PC-3 (cell line): Measurements from ENCODE around the gene BIRC7. TPM values are rescaled to one million over a fixed set of nuclear protein-coding genes. Genes with fewer than 3 reads are reported as not detected.
A peak's percentile ranks its signal among the peaks of the same experiment; 100 is the strongest.

ENCODE experiments used
- ATAC-seq: fragments of 200-7000 bp; cut with Tn5 transposase; 2 replicates; pipeline ENCODE4 v1.9.1; 2020; ENCODE audit warnings: mild to moderate bottlenecking, moderate library complexity
- Bru-seq: library from RNA; stranded (reverse); fragments of 400-500 nt; gene quantifications from one replicate; lab custom pipeline; 2021; lab: Mats Ljungman, UMichigan
- BruChase-seq, 2 experiments: library from RNA; stranded (reverse); fragments of 400-500 nt; gene quantifications; one replicate each; lab custom pipeline; 2021; lab: Mats Ljungman, UMichigan
- BruUV-seq: library from RNA; stranded (reverse); fragments of 400-500 nt; replicated peaks from 2 replicates; lab custom pipeline; 2021; lab: Mats Ljungman, UMichigan
- CTCF ChIA-PET: fragments of 300-600 bp; sonication (Branson Sonifier 250); formaldehyde crosslinking; loops from one replicate; lab custom pipeline; 2022; ENCODE audit warnings: antibody characterized with exemption; lab: Charles Lee
- POLR2A ChIA-PET: fragments of 300-600 bp; sonication (Branson Sonifier 250); formaldehyde crosslinking; loops from one replicate; lab custom pipeline; 2022; ENCODE audit warnings: antibody characterized with exemption; ENCODE audit not compliant: unreplicated experiment; lab: Charles Lee
- DNase-seq: peaks from one replicate; pipeline ENCODE4 v3.0.0-alpha.2; 2015
- H2AFZ ChIP-seq: fragments of 300-600 bp; sonication (generic); 2 replicates; pipeline ENCODE4 v1.6.0; 2016; ENCODE audit warnings: antibody characterized with exemption, low read length
- H3F3A ChIP-seq: fragments of 300-600 bp; sonication (generic); one replicate; pipeline ENCODE4 v1.6.0; 2017; ENCODE audit warnings: antibody characterized with exemption, low read length, control low read depth, mild to moderate bottlenecking; ENCODE audit not compliant: unreplicated experiment
- H3K27ac ChIP-seq: fragments of 300-600 bp; sonication (generic); 2 replicates; pipeline ENCODE4 v1.5.1; 2016; ENCODE audit warnings: mild to moderate bottlenecking, low read length
- H3K27me3 ChIP-seq: fragments of 300-600 bp; sonication (generic); 2 replicates; pipeline ENCODE4 v1.6.1; 2016; ENCODE audit warnings: low read length, mixed read lengths
- H3K36me3 ChIP-seq: fragments of 300-600 bp; sonication (generic); 2 replicates; pipeline ENCODE4 v1.6.1; 2016; ENCODE audit warnings: low read depth, mixed run types, low read length, mixed read lengths
- H3K4me1 ChIP-seq: fragments of 300-600 bp; sonication (generic); 2 replicates; pipeline ENCODE4 v1.5.1; 2016; ENCODE audit warnings: low read length; ENCODE audit not compliant: insufficient read depth
- H3K4me2 ChIP-seq: fragments of 300-600 bp; sonication (generic); 2 replicates; pipeline ENCODE4 v1.6.0; 2016; ENCODE audit warnings: low read length
- H3K4me3 ChIP-seq: fragments of 300-600 bp; sonication (generic); 2 replicates; pipeline ENCODE4 v1.5.1; 2016; ENCODE audit warnings: mild to moderate bottlenecking, low read length, mixed read lengths
- H3K79me2 ChIP-seq: fragments of 300-600 bp; sonication (generic); 2 replicates; pipeline ENCODE4 v1.6.1; 2017; ENCODE audit warnings: low read length, mixed read lengths
- H3K9ac ChIP-seq: fragments of 300-600 bp; sonication (generic); 2 replicates; pipeline ENCODE4 v1.6.0; 2016; ENCODE audit warnings: mild to moderate bottlenecking, low read length
- H3K9me2 ChIP-seq: fragments of 300-600 bp; sonication (generic); replicated peaks from 2 replicates; pipeline ENCODE4 v1.6.1; 2016; ENCODE audit warnings: mixed run types, low read length, mixed read lengths
- H3K9me3 ChIP-seq: fragments of 300-600 bp; sonication (generic); 2 replicates; pipeline ENCODE4 v1.6.1; 2016; ENCODE audit warnings: low read length, mixed read lengths
- H4K20me1 ChIP-seq: fragments of 300-600 bp; sonication (generic); 2 replicates; pipeline ENCODE4 v1.6.1; 2016; ENCODE audit warnings: low read length, mixed read lengths
- EZH2 ChIP-seq: fragments of 300-600 bp; sonication (generic); IDR thresholded peaks from one replicate; pipeline ENCODE4 v1.6.1; 2017; ENCODE audit warnings: antibody characterized with exemption, mild to moderate bottlenecking, low read length; ENCODE audit not compliant: unreplicated experiment
- EZH2phosphoT487 ChIP-seq: fragments of 300-600 bp; sonication (generic); IDR thresholded peaks from 2 replicates; pipeline ENCODE4 v1.6.1; 2018; ENCODE audit warnings: mild to moderate bottlenecking, antibody characterized with exemption, low read length, borderline replicate concordance
- intact Hi-C: fragments of 100-400 bp; cut with micrococcal nuclease; formaldehyde crosslinking; loops from 2 replicates; pipeline ENCODE4 v1.9.0; 2023
- long read RNA-seq: library from polyadenylated mRNA; unstranded; transcript quantifications from one replicate; pipeline ENCODE4 v2.0.0, GENCODE V29; 2021; ENCODE audit not compliant: unreplicated experiment
- total RNA-seq: library from RNA; depleted of rRNA; stranded (reverse); fragments of >200 nt; gene quantifications from 2 replicates; pipeline ENCODE4 v1.2.3, GENCODE V29; 2014; rRNA removed
- TF ChIP-seq, protein P1 (sequence below): fragments of 300-600 bp; sonication (generic); conservative IDR thresholded peaks from 2 replicates; pipeline ENCODE4 v1.5.1; 2017; ENCODE audit warnings: antibody characterized with exemption, low read depth, mild to moderate bottlenecking, low read length

The BIRC7 gene, protein sequence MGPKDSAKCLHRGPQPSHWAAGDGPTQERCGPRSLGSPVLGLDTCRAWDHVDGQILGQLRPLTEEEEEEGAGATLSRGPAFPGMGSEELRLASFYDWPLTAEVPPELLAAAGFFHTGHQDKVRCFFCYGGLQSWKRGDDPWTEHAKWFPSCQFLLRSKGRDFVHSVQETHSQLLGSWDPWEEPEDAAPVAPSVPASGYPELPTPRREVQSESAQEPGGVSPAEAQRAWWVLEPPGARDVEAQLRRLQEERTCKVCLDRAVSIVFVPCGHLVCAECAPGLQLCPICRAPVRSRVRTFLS
- not detected in 2 replicates for total RNA-seq
- Bru-seq, nascent RNA, result not detected
- BruChase-seq, experiment 1, labeled RNA remaining after a 6-hour chase, result not detected
- not detected for BruChase-seq, experiment 2, labeled RNA remaining after a 2-hour chase
- long read RNA-seq, result 0 reads

DNA sequence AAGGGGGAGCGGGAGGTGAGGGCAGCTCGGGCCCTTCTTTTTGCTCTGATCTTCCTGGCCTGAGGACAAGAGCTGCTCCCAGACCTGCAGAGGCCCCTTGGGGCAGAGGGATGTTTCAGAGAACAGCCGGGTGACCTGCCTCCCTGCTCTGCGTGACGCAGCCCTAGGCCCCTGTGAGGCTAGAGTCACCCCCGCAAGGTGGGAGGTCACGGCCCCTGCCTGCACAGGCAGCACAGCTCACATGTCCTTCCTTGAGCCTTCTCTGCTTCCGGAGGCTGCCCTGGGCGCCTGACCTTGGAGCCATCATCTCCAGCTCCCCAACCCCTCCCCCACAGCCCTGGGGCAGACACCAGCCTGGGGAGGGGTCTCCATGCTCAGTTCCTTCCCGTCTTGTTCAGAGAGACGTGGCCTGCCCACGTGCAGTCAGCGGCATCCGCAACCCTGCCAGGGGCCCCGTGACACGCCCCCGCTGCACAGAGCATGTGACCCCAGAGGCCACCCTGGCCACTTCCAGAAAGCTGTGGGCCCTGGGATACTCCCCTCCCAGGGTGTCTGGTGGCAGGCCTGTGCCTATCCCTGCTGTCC lies at the start of gene BIRC7:
BIRC7 (plus strand) TSS at position 507 of the 585 bp plus-strand sequence. CDS start 192 bp downstream, outside the sequence.
- H3K9me3 ChIP-seq, result no peaks in the 10 kb centered on the region
- ATAC-seq (no peak), DNase-seq (no peak)
- H3K4me1 ChIP-seq, result peaks cover 32% of the 10 kb centered on the region
- H3K9ac ChIP-seq, result no peak within 1 kb of the TSS
- H3K9me2 ChIP-seq, result no peaks in the 10 kb centered on the region
- H3K4me3 ChIP-seq, result no peak within 1 kb of the TSS
- no peak within 1 kb of the TSS for H3K27ac ChIP-seq
- CTCF ChIA-PET, result no interaction called here
- H3K36me3 ChIP-seq, result no peaks in the 10 kb centered on the region
- no peaks in the 10 kb centered on the region for H4K20me1 ChIP-seq
- POLR2A ChIA-PET, result no interaction called here
- H3K27me3 ChIP-seq, result no peaks in the 10 kb centered on the region
- H3K4me2 ChIP-seq, result 0 out of 2 replicates have a peak within 1 kb of the TSS, but pooled peaks have one; percentile 23
- no peak within 1 kb of the TSS for H2AFZ ChIP-seq
- H3K79me2 ChIP-seq, result no peaks in the 10 kb centered on the region
- no TSS peak for BruUV-seq
- no peak for TF ChIP-seq EZH2phosphoT487
- TF ChIP-seq, protein P1, sequence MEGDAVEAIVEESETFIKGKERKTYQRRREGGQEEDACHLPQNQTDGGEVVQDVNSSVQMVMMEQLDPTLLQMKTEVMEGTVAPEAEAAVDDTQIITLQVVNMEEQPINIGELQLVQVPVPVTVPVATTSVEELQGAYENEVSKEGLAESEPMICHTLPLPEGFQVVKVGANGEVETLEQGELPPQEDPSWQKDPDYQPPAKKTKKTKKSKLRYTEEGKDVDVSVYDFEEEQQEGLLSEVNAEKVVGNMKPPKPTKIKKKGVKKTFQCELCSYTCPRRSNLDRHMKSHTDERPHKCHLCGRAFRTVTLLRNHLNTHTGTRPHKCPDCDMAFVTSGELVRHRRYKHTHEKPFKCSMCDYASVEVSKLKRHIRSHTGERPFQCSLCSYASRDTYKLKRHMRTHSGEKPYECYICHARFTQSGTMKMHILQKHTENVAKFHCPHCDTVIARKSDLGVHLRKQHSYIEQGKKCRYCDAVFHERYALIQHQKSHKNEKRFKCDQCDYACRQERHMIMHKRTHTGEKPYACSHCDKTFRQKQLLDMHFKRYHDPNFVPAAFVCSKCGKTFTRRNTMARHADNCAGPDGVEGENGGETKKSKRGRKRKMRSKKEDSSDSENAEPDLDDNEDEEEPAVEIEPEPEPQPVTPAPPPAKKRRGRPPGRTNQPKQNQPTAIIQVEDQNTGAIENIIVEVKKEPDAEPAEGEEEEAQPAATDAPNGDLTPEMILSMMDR, result no peak
- TF ChIP-seq EZH2, result no peak
- intact Hi-C loops, result no loop called here
- H3F3A ChIP-seq, result no peaks in the 10 kb centered on the region

DNA sequence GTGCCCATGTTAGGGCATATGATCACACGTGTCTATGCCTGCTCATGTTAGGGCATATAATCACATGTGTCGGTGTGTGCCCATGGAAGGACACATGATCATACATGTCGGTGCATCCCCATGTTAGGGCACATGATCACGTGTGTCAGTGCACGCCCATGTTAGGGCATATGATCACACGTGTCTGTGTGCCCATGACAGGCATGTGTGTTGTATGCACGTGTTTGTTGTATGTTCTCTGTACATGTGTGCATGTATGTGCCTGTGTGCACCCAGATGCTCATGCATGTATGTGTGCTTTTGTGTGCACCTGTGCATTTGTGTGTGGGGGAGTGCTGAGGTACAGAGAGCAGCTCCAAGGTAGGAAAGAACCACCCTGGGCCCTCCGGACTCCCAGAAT lies 49.6 kb upstream of the BIRC7 start:
- Histone ChIP-seq H3K4me1 (peaks cover 8% of the 10 kb centered on the region), H3K9ac (no peak overlapping the region), H3K9me3 (no peaks in the 10 kb centered on the region), H3K4me2 (no peak overlapping the region), H3K79me2 (no peaks in the 10 kb centered on the region), H3K9me2 (no peaks in the 10 kb centered on the region), H4K20me1 (no peaks in the 10 kb centered on the region), H3F3A (no peaks in the 10 kb centered on the region), H3K4me3 (no peak overlapping the region), H2AFZ (no peak overlapping the region), H3K27me3 (no peaks in the 10 kb centered on the region), H3K27ac (no peak overlapping the region), H3K36me3 (no peaks in the 10 kb centered on the region)
- no peak for DNase-seq
- no TSS peak for BruUV-seq
- no peak for TF ChIP-seq EZH2phosphoT487
- no peak for TF ChIP-seq EZH2
- TF ChIP-seq, protein P1, result no peak
- intact Hi-C loops, result no loop called here
- POLR2A ChIA-PET, result no interaction called here
- ATAC-seq, result no peak
- CTCF ChIA-PET, result no interaction called here
